Activated naive CD4-positive, alpha-beta T cell treated with anti-CD3 and anti-CD28 coated beads, Interleukin-2, amount 50 U/mL, for 16 hours (primary cell): ENCODE data around the gene POU2F3.

ENCODE experiments used
- DNase-seq: peaks from one replicate; pipeline ENCODE4 v3.0.0-alpha.2; 2020

POU2F3 gene

GRCh38 chr11:120239713-120240640 is at the start of gene POU2F3:
POU2F3 (plus strand) TSS chr11:120240140; CDS start chr11:120240344, 204 bp downstream.
- DNase-seq, result no peak

GRCh38 chr11:120191058-120191457 is 48.9 kb upstream of the POU2F3 start:
- no peak for DNase-seq

GRCh38 chr11:120192831-120193625 is 46.9 kb upstream of the POU2F3 start:
- DNase-seq, result no peak

GRCh38 chr11:120194166-120194565 is 45.8 kb upstream of the POU2F3 start:
- DNase-seq, result no peak

GRCh38 chr11:120195601-120196320 is 44.2 kb upstream of the POU2F3 start:
- no peak for DNase-seq

GRCh38 chr11:120196826-120197225 is 43.1 kb upstream of the POU2F3 start:
- no peak for DNase-seq

- no peak for DNase-seq
Measured at GRCh38 chr11:120197251-120197891, 42.6 kb upstream of the POU2F3 start.

- DNase-seq, result no peak
Measured at GRCh38 chr11:120197977-120198376, 42.0 kb upstream of the POU2F3 start.

GRCh38 chr11:120198403-120198786 is 41.5 kb upstream of the POU2F3 start:
- DNase-seq, result no peak

- DNase-seq, result no peak
Measured at GRCh38 chr11:120198787-120199469, 41.0 kb upstream of the POU2F3 start.

- no peak for DNase-seq
Measured at GRCh38 chr11:120199613-120200012, 40.3 kb upstream of the POU2F3 start.

- no peak for DNase-seq
Measured at GRCh38 chr11:120200677-120201076, 39.3 kb upstream of the POU2F3 start.

- no peak for DNase-seq
Measured at GRCh38 chr11:120201653-120202052, 38.3 kb upstream of the POU2F3 start.

- no peak for DNase-seq
Measured at GRCh38 chr11:120203626-120204025, 36.3 kb upstream of the POU2F3 start.

- no peak for DNase-seq
Measured at GRCh38 chr11:120205596-120206161, 34.3 kb upstream of the POU2F3 start.

- DNase-seq, result no peak
Measured at GRCh38 chr11:120207512-120207911, 32.4 kb upstream of the POU2F3 start.

- DNase-seq, result no peak
Measured at GRCh38 chr11:120208001-120208441, 31.9 kb upstream of the POU2F3 start.

GRCh38 chr11:120208777-120209176 is 31.2 kb upstream of the POU2F3 start:
- no peak for DNase-seq

GRCh38 chr11:120209746-120210625 is 30.0 kb upstream of the POU2F3 start:
- peak; percentile 18 for DNase-seq
